Tibial artery (tissue), 4 donors: ENCODE results near the gene FBXW11.

Experiments used
- DNase-seq, 2 donors: peaks; one replicate each; pipeline ENCODE4 v3.0.0-alpha.2; 2019
- H3K27ac ChIP-seq, 2 donors: fragments of 200-600 bp; sonication (generic) in 1 of 2; 1 replicate in 1 of 2; 2 replicates in 1 of 2; pipeline ENCODE4 v1.5.1; 2018 to 2019; ENCODE audit warnings: mild to moderate bottlenecking in 1 of 2
- H3K27me3 ChIP-seq, 2 donors: fragments of 200-600 bp; sonication (generic) in 1 of 2; one replicate each; pipeline versions ENCODE4 v1.5.1 to v1.6.0; 2016 to 2019
- H3K36me3 ChIP-seq, 3 donors: fragments of 200-600 bp; sonication (generic) in 2 of 3; one replicate each; pipeline ENCODE4 v1.5.1; 2016 to 2019; ENCODE audit warnings: mild to moderate bottlenecking in 2 of 3
- H3K4me1 ChIP-seq, 4 donors: fragments of 200-600 bp; sonication (generic) in 2 of 4; 1 replicate in 3 of 4; 2 replicates in 1 of 4; pipeline ENCODE4 v1.5.1; 2016 to 2019
- H3K4me3 ChIP-seq, 2 donors: fragments of 200-600 bp; sonication (generic) in 1 of 2; 1 replicate in 1 of 2; 2 replicates in 1 of 2; pipeline ENCODE4 v1.5.1; 2018 to 2019; ENCODE audit warnings: mild to moderate bottlenecking in 2 of 2
- H3K9me3 ChIP-seq, 3 donors: fragments of 200-600 bp; sonication (generic) in 1 of 3; one replicate each; pipeline ENCODE4 v1.5.1; 2016 to 2019
- CTCF ChIP-seq, 2 experiments: fragments of 200-600 bp in 1 of 2; fragments of 450-650 bp in 1 of 2; IDR thresholded peaks; one replicate each; pipeline ENCODE4 v1.5.1; 2017 to 2019; ENCODE audit warnings: antibody characterized with exemption in 2 of 2, mild to moderate bottlenecking in 1 of 2, moderate library complexity in 1 of 2
- intact Hi-C: fragments of 100-400 bp; cut with DNase I; formaldehyde crosslinking; loops from one replicate; pipeline ENCODE4 v1.15.0; 2023; ENCODE audit warnings: low total_unique reads

Gene FBXW11

GRCh38 chr5:172046593-172046992 lies 40.2 kb upstream of the FBXW11 start:
- TF ChIP-seq CTCF (IDR thresholded peaks at IDR 0.05) = no peak
- intact Hi-C loops = loop anchor here (10.0 kb wide), 1 partner anchor 632 kb away; the partner anchor contains the start of gene FGF18
- no peak for DNase-seq
- Histone ChIP-seq H3K4me3 (no peak overlapping the region), H3K36me3 (peaks cover 0 to 23% (median 7%) of the 10 kb centered on the region in 3 donors), H3K27me3 (no peaks in the 10 kb centered on the region), H3K9me3 (no peaks in the 10 kb centered on the region), H3K4me1 (peaks cover 0 to 5% (median under 1%) of the 10 kb centered on the region in 4 donors), H3K27ac (no peak overlapping the region)

- DNase-seq = no peak
- intact Hi-C loops = loop anchor here (10.0 kb wide), 1 partner anchor 630 kb away; the partner anchor contains the start of gene FGF18
- no peaks in the 10 kb centered on the region for H3K27me3 ChIP-seq
- H3K9me3 ChIP-seq = no peaks in the 10 kb centered on the region
- H3K36me3 ChIP-seq = peaks cover 0 to 13% (median 7%) of the 10 kb centered on the region in 3 donors
- no peak overlapping the region for H3K4me3 ChIP-seq
- no peak for TF ChIP-seq CTCF (IDR thresholded peaks at IDR 0.05)
- no peaks in the 10 kb centered on the region for H3K4me1 ChIP-seq
- H3K27ac ChIP-seq = no peak overlapping the region
These were observed 38.8 kb upstream of the FBXW11 start for GRCh38 chr5:172045315-172045632.

GRCh38 chr5:172044631-172045314 lies 38.3 kb upstream of the FBXW11 start:
- DNase-seq = no peak
- Histone ChIP-seq H3K27me3 (no peaks in the 10 kb centered on the region), H3K4me3 (no peak overlapping the region), H3K27ac (no peak overlapping the region), H3K9me3 (no peaks in the 10 kb centered on the region), H3K4me1 (no peaks in the 10 kb centered on the region), H3K36me3 (peaks cover 0 to 13% (median 7%) of the 10 kb centered on the region in 3 donors)
- intact Hi-C loops = loop anchor here (10.0 kb wide), 1 partner anchor 630 kb away; the partner anchor contains the start of gene FGF18
- TF ChIP-seq CTCF (IDR thresholded peaks at IDR 0.05) = no peak

- intact Hi-C loops = loop anchor here (10.0 kb wide), 1 partner anchor 629 kb away; the partner anchor contains the start of gene FGF18
- no peak overlapping the region for H3K27ac ChIP-seq
- no peaks in the 10 kb centered on the region for H3K4me1 ChIP-seq
- H3K4me3 ChIP-seq = no peak overlapping the region
- DNase-seq = no peak
- H3K9me3 ChIP-seq = no peaks in the 10 kb centered on the region
- peaks cover 0 to 13% (median 7%) of the 10 kb centered on the region in 3 donors for H3K36me3 ChIP-seq
- H3K27me3 ChIP-seq = no peaks in the 10 kb centered on the region
- no peak for TF ChIP-seq CTCF (IDR thresholded peaks at IDR 0.05)
These were observed 37.4 kb upstream of the FBXW11 start for GRCh38 chr5:172043865-172044264.

- no peak overlapping the region for H3K4me3 ChIP-seq
- H3K36me3 ChIP-seq = peaks cover 0 to 13% (median 7%) of the 10 kb centered on the region in 3 donors
- no peak for TF ChIP-seq CTCF (IDR thresholded peaks at IDR 0.05)
- DNase-seq = no peak
- intact Hi-C loops = loop anchor here (10.0 kb wide), 1 partner anchor 627 kb away; the partner anchor contains the start of gene FGF18
- no peaks in the 10 kb centered on the region for H3K27me3 ChIP-seq
- no peaks in the 10 kb centered on the region for H3K4me1 ChIP-seq
- H3K27ac ChIP-seq = no peak overlapping the region
- no peaks in the 10 kb centered on the region for H3K9me3 ChIP-seq
These were observed 35.7 kb upstream of the FBXW11 start for GRCh38 chr5:172042183-172042582.
